Measurements from ENCODE around the gene SLC35F2. TPM values are rescaled to one million over a fixed set of nuclear protein-coding genes. Genes with fewer than 3 reads are reported as not detected.
"Not testable (repeated sequence)": the region's sequence is repeated elsewhere in the genome, so short reads cannot be mapped to it uniquely, and the experiment has no call there.

The SLC35F2 gene
- polyA plus RNA-seq, 1 of the 3 experiments (the other 2 are of a cell fraction): 12.4 TPM

DNA sequence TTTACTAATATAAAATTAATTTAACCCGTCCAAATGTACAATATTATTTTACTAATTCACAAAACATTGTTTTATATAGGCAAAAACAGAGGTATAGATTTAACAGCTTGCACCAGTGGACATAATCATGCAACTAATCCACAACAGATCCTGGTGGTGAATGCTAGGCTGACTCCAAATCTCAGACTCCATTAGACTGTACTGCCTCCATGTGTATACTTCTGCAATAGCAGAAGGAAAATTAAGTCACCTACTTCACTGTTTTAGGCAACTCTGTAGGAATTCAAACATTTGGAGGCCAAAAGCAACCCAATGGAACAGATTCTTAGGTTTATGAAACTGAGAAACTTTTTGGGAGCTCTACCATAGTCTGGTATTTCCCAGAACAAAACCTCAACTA, 39.7 kb upstream of the SLC35F2 start (continued):
- TF ChIP-seq TCF12 (IDR thresholded peaks at IDR 0.05) (no peak), RAD21 (IDR thresholded peaks at IDR 0.05; ENCODE audit: low read length) (peak; percentile 77), TAF1 (IDR thresholded peaks at IDR 0.05; ENCODE audit: borderline replicate concordance, low read depth, low read length) (no peak), EZH2phosphoT487 (IDR thresholded peaks at IDR 0.05; ENCODE audit: borderline replicate concordance, low read depth) (no peak), SIN3A (IDR thresholded peaks at IDR 0.05; ENCODE audit: borderline replicate concordance, low read depth, low read length) (no peak), SMC3 (IDR thresholded peaks at IDR 0.05; ENCODE audit: low read depth, low read length) (peak; percentile 52), RFX5 (IDR thresholded peaks at IDR 0.05; ENCODE audit: low read length) (no peak)
- TF ChIP-seq, protein P1, sequence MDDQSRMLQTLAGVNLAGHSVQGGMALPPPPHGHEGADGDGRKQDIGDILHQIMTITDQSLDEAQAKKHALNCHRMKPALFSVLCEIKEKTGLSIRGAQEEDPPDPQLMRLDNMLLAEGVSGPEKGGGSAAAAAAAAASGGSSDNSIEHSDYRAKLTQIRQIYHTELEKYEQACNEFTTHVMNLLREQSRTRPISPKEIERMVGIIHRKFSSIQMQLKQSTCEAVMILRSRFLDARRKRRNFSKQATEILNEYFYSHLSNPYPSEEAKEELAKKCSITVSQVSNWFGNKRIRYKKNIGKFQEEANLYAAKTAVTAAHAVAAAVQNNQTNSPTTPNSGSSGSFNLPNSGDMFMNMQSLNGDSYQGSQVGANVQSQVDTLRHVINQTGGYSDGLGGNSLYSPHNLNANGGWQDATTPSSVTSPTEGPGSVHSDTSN (IDR thresholded peaks at IDR 0.05): no peak

DNA sequence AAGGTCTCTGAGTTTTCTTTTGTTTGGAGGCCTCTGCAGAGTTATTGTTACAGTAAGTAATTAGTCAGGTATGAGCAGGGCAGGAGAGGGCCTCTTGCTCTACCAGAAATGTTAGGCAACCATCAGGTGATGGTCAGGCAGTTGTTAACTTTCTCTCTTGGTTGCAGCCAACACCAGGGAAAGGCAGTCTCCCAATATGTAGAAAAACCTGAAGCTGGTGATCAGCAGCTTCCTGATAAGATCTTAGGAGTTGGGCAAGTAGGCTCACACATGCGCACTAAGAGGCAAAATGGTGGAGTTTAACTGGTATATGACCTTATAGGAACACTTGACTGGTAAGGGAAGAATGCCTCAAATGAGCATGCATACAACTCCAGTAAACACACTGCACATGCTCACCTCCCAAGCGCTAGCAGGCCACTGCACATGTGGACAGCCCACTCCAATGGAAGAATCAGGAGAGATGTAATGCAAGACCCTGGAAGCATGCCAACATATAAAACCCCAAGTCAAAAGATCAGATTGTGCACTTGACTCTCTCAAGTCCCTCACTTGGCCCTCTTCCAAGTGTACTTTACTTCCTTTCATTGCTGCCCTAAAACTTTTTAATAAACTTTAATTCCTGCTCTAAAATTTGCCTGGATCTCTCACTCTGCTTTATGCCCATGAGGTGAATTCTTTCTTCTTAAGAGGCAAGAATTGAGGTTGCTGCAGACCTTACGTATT, 23.7 kb upstream of the SLC35F2 start:
- Histone ChIP-seq H3K4me3 (ENCODE audit: low read depth in 2 of 2, low read length in 1 of 2) (no peak overlapping the region), H3K27me3 (ENCODE audit: insufficient read depth) (no peaks in the 10 kb centered on the region), H3K4me1 (ENCODE audit: control insufficient read depth in 1 of 2, insufficient read depth in 2 of 2, low read depth in 1 of 2, low read length in 1 of 2) (no peaks in the 10 kb centered on the region), H2AFZ (ENCODE audit: low read depth) (no peak overlapping the region), H3K79me2 (ENCODE audit: insufficient read depth) (no peaks in the 10 kb centered on the region), H3K27ac (ENCODE audit: low read depth in 2 of 2, low read length in 1 of 2) (no peak overlapping the region), H3K9ac (no peak overlapping the region), H3K9me2 (no peaks in the 10 kb centered on the region), H3K36me3 (replicated peaks in 1 of 2; ENCODE audit: control insufficient read depth in 1 of 2, insufficient read depth in 2 of 2, low read length in 1 of 2) (no peaks in the 10 kb centered on the region), H3K9me3 (no peaks in the 10 kb centered on the region), H4K20me1 (ENCODE audit: insufficient read depth) (no peaks in the 10 kb centered on the region), H3K4me2 (no peak overlapping the region), H3F3A (replicated peaks; ENCODE audit: insufficient read depth) (no peaks in the 10 kb centered on the region)
- POLR2A ChIA-PET: no interaction called here
- TF ChIP-seq SIN3A (IDR thresholded peaks at IDR 0.05; ENCODE audit: borderline replicate concordance, low read depth, low read length) (no peak), TAF1 (IDR thresholded peaks at IDR 0.05; ENCODE audit: borderline replicate concordance, low read depth, low read length) (no peak), CHD2 (IDR thresholded peaks at IDR 0.05; ENCODE audit: low read length, partially characterized antibody) (no peak)
- 92% methylated on average over 3 of the region's 3 CpGs for WGBS (ENCODE audit: low lambda C conversion rate)
- DNase-seq: no peak
- CTCF ChIA-PET: no interaction called here

GRCh38 chr11:107881471-107881870, 22.9 kb upstream of the SLC35F2 start:
- H2AFZ ChIP-seq (ENCODE audit: low read depth); CTCF ChIA-PET; H3K9ac ChIP-seq; DNase-seq; H3K27me3 ChIP-seq (ENCODE audit: insufficient read depth); H3K4me1 ChIP-seq (ENCODE audit: control insufficient read depth in 1 of 2, insufficient read depth in 2 of 2, low read depth in 1 of 2, low read length in 1 of 2); H4K20me1 ChIP-seq (ENCODE audit: insufficient read depth); H3K4me3 ChIP-seq (ENCODE audit: low read depth in 2 of 2, low read length in 1 of 2); H3K79me2 ChIP-seq (ENCODE audit: insufficient read depth); H3K27ac ChIP-seq (ENCODE audit: low read depth in 2 of 2, low read length in 1 of 2); POLR2A ChIA-PET; H3K9me3 ChIP-seq; H3K36me3 ChIP-seq (replicated peaks in 1 of 2; ENCODE audit: control insufficient read depth in 1 of 2, insufficient read depth in 2 of 2, low read length in 1 of 2); H3K4me2 ChIP-seq; H3F3A ChIP-seq (replicated peaks; ENCODE audit: insufficient read depth); H3K9me2 ChIP-seq: not testable (repeated sequence)
- 85% methylated on average over 9 of the region's 9 CpGs for WGBS (ENCODE audit: low lambda C conversion rate)
